HG03175 (cell line): ENCODE data around the gene IRF3.
"Not testable (repeated sequence)": the region's sequence is repeated elsewhere in the genome, so short reads cannot be mapped to it uniquely, and the experiment has no call there.

ENCODE experiments used
- ATAC-seq: cut with Tn5 transposase; IDR thresholded peaks from one replicate; pipeline ENCODE4 v1.9.1; 2021; ENCODE audit warnings: mild to moderate bottlenecking, moderate library complexity; ENCODE audit not compliant: unreplicated experiment

IRF3 gene

GRCh38 chr19:49651029-49651819 is 14.4 kb downstream of the IRF3 start:
- no peak for ATAC-seq

- ATAC-seq: no peak
These were observed 19.1 kb downstream of the IRF3 start for GRCh38 chr19:49646586-49646985.

- no peak for ATAC-seq
These were observed 19.7 kb downstream of the IRF3 start for GRCh38 chr19:49645995-49646394.

GRCh38 chr19:49645592-49645991 is 20.1 kb downstream of the IRF3 start:
- no peak for ATAC-seq

GRCh38 chr19:49643466-49643865 is 22.2 kb downstream of the IRF3 start:
- no peak for ATAC-seq

- ATAC-seq: no peak
These were observed 23.1 kb downstream of the IRF3 start for GRCh38 chr19:49642492-49643035.

- peak; percentile 63 for ATAC-seq
These were observed 23.8 kb downstream of the IRF3 start, which contains the start of gene SCAF1 for GRCh38 chr19:49641688-49642491. SCAF1 (plus strand) TSS chr19:49642209; CDS start chr19:49645027, 2,818 bp downstream.

- peak; percentile 62 for ATAC-seq
These were observed 25.4 kb downstream of the IRF3 start, which contains the start of gene RRAS for GRCh38 chr19:49640113-49640898. RRAS (minus strand) TSS chr19:49640143; CDS start chr19:49640098, 45 bp downstream.

GRCh38 chr19:49639401-49640112 is 26.1 kb downstream of the IRF3 start:
- no peak for ATAC-seq

GRCh38 chr19:49637821-49638738 is 27.6 kb downstream of the IRF3 start:
- ATAC-seq: no peak

GRCh38 chr19:49636233-49636932 is 29.3 kb downstream of the IRF3 start:
- no peak for ATAC-seq

GRCh38 chr19:49635530-49636232 is 30.0 kb downstream of the IRF3 start:
- no peak for ATAC-seq

GRCh38 chr19:49633273-49633672 is 32.4 kb downstream of the IRF3 start:
- ATAC-seq: not testable (repeated sequence)

GRCh38 chr19:49632576-49632975 is 33.1 kb downstream of the IRF3 start:
- ATAC-seq: no peak

- no peak for ATAC-seq
These were observed 34.0 kb downstream of the IRF3 start for GRCh38 chr19:49631610-49632192.

GRCh38 chr19:49631014-49631588 is 34.6 kb downstream of the IRF3 start:
- ATAC-seq: no peak

- ATAC-seq: no peak
These were observed 36.0 kb downstream of the IRF3 start for GRCh38 chr19:49629659-49630058.
